ENCODE data around the gene DIP2B. TPM values are rescaled to one million over a fixed set of nuclear protein-coding genes. Genes with fewer than 3 reads are reported as not detected.

DIP2B gene
- total and polyA plus RNA-seq, 2 of the 13 experiments (the other 11 are each of a cell fraction or from before 2014, with no cell fraction given), result 32.1 to 35.8 TPM

- TF ChIP-seq FOXK1 (CRISPR knock-in tag; IDR thresholded peaks at IDR 0.05; ENCODE audit: borderline replicate concordance, low read depth) (peak; percentile 54; the same call in 1 of the 2 replicates), PAXIP1 (CRISPR knock-in tag; conservative IDR thresholded peaks at IDR 0.05) (peak; percentile 83), SOX6 (IDR thresholded peaks at IDR 0.05) (no peak), SOX6 (CRISPR knock-in tag; IDR thresholded peaks at IDR 0.05) (peak; percentile 80), DPF2 (CRISPR knock-in tag; IDR thresholded peaks at IDR 0.05; ENCODE audit: borderline replicate concordance, low read depth) (peak; percentile 64), KDM1A (CRISPR knock-in tag; IDR thresholded peaks at IDR 0.05) (peak; percentile 56; the same call in 1 of the 2 replicates), RARG (CRISPR knock-in tag; IDR thresholded peaks at IDR 0.05; ENCODE audit: low read depth) (no peak), SALL1 (CRISPR knock-in tag; IDR thresholded peaks at IDR 0.05) (peak; percentile 34; the same call in 1 of the 2 replicates), MAX (IDR thresholded peaks at IDR 0.05) (peak; percentile 60; the same call in 1 of the 2 replicates), ZSCAN9 (CRISPR knock-in tag; IDR thresholded peaks at IDR 0.05; ENCODE audit: borderline replicate concordance) (0 out of 2 replicates have a peak, but pooled peaks have one; percentile 64), SKIL (CRISPR knock-in tag; IDR thresholded peaks at IDR 0.05; ENCODE audit: borderline replicate concordance) (peak; percentile 42; the same call in 1 of the 2 replicates), CREB1 (IDR thresholded peaks at IDR 0.05) (no peak), CREB1 (CRISPR knock-in tag; IDR thresholded peaks at IDR 0.05) (peak; percentile 41; the same call in 1 of the 2 replicates), RCOR2 (CRISPR knock-in tag; IDR thresholded peaks at IDR 0.05) (peak; percentile 82), ZBTB7B (CRISPR knock-in tag; IDR thresholded peaks at IDR 0.05) (0 out of 2 replicates have a peak, but pooled peaks have one; percentile 50), ZNF510 (CRISPR knock-in tag; IDR thresholded peaks at IDR 0.05; ENCODE audit: low read depth) (no peak), HNF4A (CRISPR knock-in tag; IDR thresholded peaks at IDR 0.05) (peak; percentile 17; the same call in 1 of the 2 replicates), ZNF18 (CRISPR knock-in tag; IDR thresholded peaks at IDR 0.05; ENCODE audit: insufficient replicate concordance) (no peak), KLF6 (CRISPR knock-in tag; IDR thresholded peaks at IDR 0.05) (peak; percentile 56; the same call in 1 of the 2 replicates), MEIS1 (CRISPR knock-in tag; IDR thresholded peaks at IDR 0.05; ENCODE audit: borderline replicate concordance) (peak; percentile 65; the same call in 1 of the 2 replicates), ZNF34 (CRISPR knock-in tag; IDR thresholded peaks at IDR 0.05; ENCODE audit: borderline replicate concordance) (0 out of 2 replicates have a peak, but pooled peaks have one; percentile 50), FOXA1 (IDR thresholded peaks at IDR 0.05) (no peak), FOXA1 (CRISPR knock-in tag; IDR thresholded peaks at IDR 0.05) (peak; percentile 76; the same call in 1 of the 2 replicates)
These were observed 4.3 kb downstream of the DIP2B start (continued) for GRCh38 chr12:50508970-50509663.
